Smooth muscle cell (in vitro differentiated cells): ENCODE measurements around the gene MREG. TPM values are rescaled to one million over a fixed set of nuclear protein-coding genes. Genes with fewer than 3 reads are reported as not detected.

ENCODE experiments used
- DNase-seq: peaks from one replicate; lab custom pipeline; 2025; ENCODE audit not compliant: unreplicated experiment; lab: John Stamatoyannopoulos, UW
- H2AFZ ChIP-seq: fragments of 200-600 bp; sonication (generic); 2 replicates; pipeline ENCODE4 v1.6.0; 2016; ENCODE audit warnings: antibody characterized with exemption, low read depth, mild to moderate bottlenecking
- H3F3A ChIP-seq: fragments of 200-600 bp; sonication (generic); 2 replicates; pipeline ENCODE4 v1.6.0; 2017; ENCODE audit warnings: antibody characterized with exemption, low read depth
- H3K27ac ChIP-seq: fragments of 200-600 bp; sonication (generic); 2 replicates; pipeline ENCODE4 v1.5.1; 2016; ENCODE audit warnings: low read depth, mild to moderate bottlenecking
- H3K27me3 ChIP-seq: fragments of 200-600 bp; sonication (generic); 2 replicates; pipeline ENCODE4 v1.6.1; 2016; ENCODE audit warnings: low read depth, mild to moderate bottlenecking
- H3K36me3 ChIP-seq: fragments of 200-600 bp; sonication (generic); 2 replicates; pipeline ENCODE4 v1.5.1; 2016; ENCODE audit warnings: low read depth
- H3K4me1 ChIP-seq: fragments of 200-600 bp; sonication (generic); 2 replicates; pipeline ENCODE4 v1.5.1; 2016; ENCODE audit warnings: low read depth
- H3K4me2 ChIP-seq: fragments of 200-600 bp; sonication (generic); 2 replicates; pipeline ENCODE4 v1.6.0; 2016; ENCODE audit warnings: mild to moderate bottlenecking
- H3K4me3 ChIP-seq: fragments of 200-600 bp; sonication (generic); 2 replicates; pipeline ENCODE4 v1.5.1; 2016; ENCODE audit warnings: mild to moderate bottlenecking
- H3K79me2 ChIP-seq: fragments of 200-600 bp; sonication (generic); 2 replicates; pipeline ENCODE4 v1.6.0; 2016; ENCODE audit warnings: low read depth, mild to moderate bottlenecking
- H3K9ac ChIP-seq: fragments of 200-600 bp; sonication (generic); 2 replicates; pipeline ENCODE4 v1.6.0; 2016; ENCODE audit warnings: low read depth
- H3K9me3 ChIP-seq: fragments of 200-600 bp; sonication (generic); replicated peaks from 2 replicates; pipeline ENCODE4 v1.5.1; 2016; ENCODE audit warnings: low read depth
- H4K20me1 ChIP-seq: fragments of 200-600 bp; sonication (generic); 2 replicates; pipeline ENCODE4 v1.6.0; 2016; ENCODE audit warnings: low read depth
- CTCF ChIP-seq: fragments of 200-600 bp; sonication (generic); IDR thresholded peaks from 2 replicates; pipeline ENCODE4 v1.5.1; 2017; ENCODE audit warnings: borderline replicate concordance, mild to moderate bottlenecking, antibody characterized with exemption; ENCODE audit not compliant: insufficient read depth, poor library complexity, severe bottlenecking
- WGBS: methylation state at CpG from one replicate; pipeline ENCODE4 v1.1.7; 2016; ENCODE audit warnings: low lambda C conversion rate; 5-methylcytosine and 5-hydroxymethylcytosine counted together
- polyA plus RNA-seq: library from polyadenylated mRNA; unstranded; fragments of >200 nt; fragmentation: Nextera tagmentation; extraction: Ambion mirVana; gene quantifications from 2 replicates; pipeline ENCODE4 v1.2.1, GENCODE V29; 2016
- total RNA-seq: library from RNA; depleted of rRNA; stranded (reverse); fragments of >200 nt; gene quantifications from 2 replicates; pipeline ENCODE4 v1.2.3, GENCODE V29; 2014

The MREG gene
- total and polyA plus RNA-seq, 2 experiments from 2014 or later = 2.3 to 5.5 TPM

- Histone ChIP-seq H4K20me1 (no peaks in the 10 kb centered on the region), H3K4me3 (no peak overlapping the region), H3K27me3 (no peaks in the 10 kb centered on the region), H3K9me3 (no peaks in the 10 kb centered on the region), H3K4me2 (no peak overlapping the region), H2AFZ (no peak overlapping the region), H3F3A (no peaks in the 10 kb centered on the region), H3K36me3 (no peaks in the 10 kb centered on the region), H3K9ac (no peak overlapping the region), H3K4me1 (no peaks in the 10 kb centered on the region), H3K27ac (no peak overlapping the region), H3K79me2 (no peaks in the 10 kb centered on the region)
- no peak for TF ChIP-seq CTCF
- DNase-seq = no peak
These were observed 103.2 kb downstream of the MREG start for GRCh38 chr2:215910180-215910579.

GRCh38 chr2:215907147-215907546 is 106.2 kb downstream of the MREG start:
- no peak overlapping the region for H3K27ac ChIP-seq
- no peak for TF ChIP-seq CTCF
- H3K9me3 ChIP-seq = no peaks in the 10 kb centered on the region
- H3K36me3 ChIP-seq = no peaks in the 10 kb centered on the region
- H3K27me3 ChIP-seq = no peaks in the 10 kb centered on the region
- no peaks in the 10 kb centered on the region for H3F3A ChIP-seq
- DNase-seq = no peak
- no peak overlapping the region for H3K9ac ChIP-seq
- H3K4me1 ChIP-seq = peaks cover 3% of the 10 kb centered on the region
- H3K79me2 ChIP-seq = no peaks in the 10 kb centered on the region
- 95% methylated on average over 9 of the region's 9 CpGs for WGBS
- H2AFZ ChIP-seq = no peak overlapping the region
- H4K20me1 ChIP-seq = no peaks in the 10 kb centered on the region
- no peak overlapping the region for H3K4me2 ChIP-seq
- H3K4me3 ChIP-seq = no peak overlapping the region

- H2AFZ ChIP-seq = no peak overlapping the region
- H3F3A ChIP-seq = no peaks in the 10 kb centered on the region
- no peak for TF ChIP-seq CTCF
- H3K9me3 ChIP-seq = no peaks in the 10 kb centered on the region
- no peak for DNase-seq
- peaks cover 3% of the 10 kb centered on the region for H3K4me1 ChIP-seq
- no peaks in the 10 kb centered on the region for H3K27me3 ChIP-seq
- H3K27ac ChIP-seq = no peak overlapping the region
- no peaks in the 10 kb centered on the region for H3K36me3 ChIP-seq
- H3K79me2 ChIP-seq = no peaks in the 10 kb centered on the region
- no peak overlapping the region for H3K4me3 ChIP-seq
- H3K4me2 ChIP-seq = no peak overlapping the region
- no peaks in the 10 kb centered on the region for H4K20me1 ChIP-seq
- no peak overlapping the region for H3K9ac ChIP-seq
These were observed 106.9 kb downstream of the MREG start for GRCh38 chr2:215906458-215906857.

- Histone ChIP-seq H3K4me1 (peaks cover 3% of the 10 kb centered on the region), H3K27me3 (no peaks in the 10 kb centered on the region), H4K20me1 (no peaks in the 10 kb centered on the region), H3K4me3 (no peak overlapping the region), H3K36me3 (no peaks in the 10 kb centered on the region), H3K9me3 (no peaks in the 10 kb centered on the region), H3K4me2 (no peak overlapping the region), H3K79me2 (no peaks in the 10 kb centered on the region), H2AFZ (no peak overlapping the region), H3K27ac (no peak overlapping the region), H3K9ac (no peak overlapping the region), H3F3A (no peaks in the 10 kb centered on the region)
- WGBS = 74% methylated on average over 5 of the region's 5 CpGs
- no peak for TF ChIP-seq CTCF
- DNase-seq = no peak
These were observed 107.7 kb downstream of the MREG start for GRCh38 chr2:215905691-215906090.
